ENCODE data around the gene TSC2.

Gene TSC2

GRCh38 chr16:2070576-2071453 lies 23.0 kb downstream of the TSC2 start:
- DNase-seq (ENCODE audit: low read depth), result no peak

DNA sequence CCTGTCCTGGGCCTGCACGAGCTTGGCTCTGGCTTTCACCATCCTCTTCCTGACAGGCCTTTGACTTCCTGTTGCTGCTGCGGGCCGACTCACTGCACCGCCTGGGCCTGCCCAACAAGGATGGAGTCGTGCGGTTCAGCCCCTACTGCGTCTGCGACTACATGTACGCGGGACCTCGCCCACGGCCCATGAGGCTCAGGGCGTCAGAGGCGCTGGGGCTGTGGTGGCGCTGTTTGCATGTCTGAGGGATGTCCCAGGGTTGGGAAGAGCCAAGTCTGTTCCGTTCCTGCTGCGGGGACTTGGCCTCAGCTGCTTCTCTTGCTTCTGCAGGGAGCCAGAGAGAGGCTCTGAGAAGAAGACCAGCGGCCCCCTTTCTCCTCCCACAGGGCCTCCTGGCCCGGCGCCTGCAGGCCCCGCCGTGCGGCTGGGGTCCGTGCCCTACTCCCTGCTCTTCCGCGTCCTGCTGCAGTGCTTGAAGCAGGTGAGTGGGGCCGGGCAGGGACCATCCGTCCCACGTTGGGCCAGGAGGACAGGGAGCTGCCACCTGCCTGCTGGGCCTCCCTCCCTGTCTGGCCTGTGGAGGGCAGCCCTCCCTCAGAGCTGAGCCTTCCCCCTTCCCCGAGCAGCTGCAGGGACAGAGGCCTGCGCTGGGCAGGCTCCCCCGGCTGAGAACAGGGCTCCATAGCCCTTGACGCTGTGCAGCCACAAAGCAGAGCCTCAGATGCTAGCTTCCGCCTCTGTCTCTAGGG lies 23.8 kb downstream of the TSC2 start:
- DNase-seq (ENCODE audit: low read depth), result no peak

DNA sequence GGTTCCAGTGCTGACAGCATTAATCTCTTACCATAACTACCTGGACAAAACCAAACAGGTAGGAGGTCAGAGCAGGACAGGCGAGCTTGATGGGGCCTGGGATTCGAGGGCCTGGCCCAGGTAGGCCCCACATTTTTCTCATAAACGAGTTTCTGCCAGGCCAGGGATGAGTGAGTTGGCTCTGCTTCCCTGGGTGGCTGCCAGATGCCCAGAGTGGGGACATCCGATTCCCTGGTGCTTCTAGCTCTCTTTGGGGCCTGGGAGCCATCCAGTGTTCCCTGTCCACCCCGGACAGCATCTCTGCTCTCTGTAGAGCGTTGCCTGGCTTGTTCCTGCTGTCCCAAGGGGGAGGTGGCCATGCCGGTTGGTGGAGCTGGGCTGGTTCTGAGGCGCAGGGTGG lies 25.1 kb downstream of the TSC2 start:
- DNase-seq (ENCODE audit: low read depth), result no peak

GRCh38 chr16:2074071-2074470 lies 26.3 kb downstream of the TSC2 start:
- DNase-seq (ENCODE audit: low read depth), result no peak

DNA sequence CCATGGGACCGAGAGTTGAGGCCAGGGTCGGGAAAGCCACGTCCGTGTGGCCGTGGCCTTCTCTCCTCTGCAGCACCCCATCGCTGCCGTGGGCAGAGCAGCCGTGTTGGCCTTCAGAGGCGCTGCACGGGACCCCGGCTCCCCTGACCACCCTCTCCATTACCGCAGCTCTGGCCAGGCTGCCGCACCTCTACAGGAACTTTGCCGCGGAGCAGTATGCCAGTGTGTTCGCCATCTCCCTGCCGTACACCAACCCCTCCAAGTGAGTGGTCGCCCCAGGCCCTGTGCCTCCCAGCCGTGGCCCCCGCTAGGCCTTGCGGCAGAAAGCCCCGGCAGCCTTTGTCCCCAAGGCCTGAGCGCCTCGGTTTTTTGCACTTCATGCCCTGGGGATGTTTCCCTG lies 27.8 kb downstream of the TSC2 start:
- DNase-seq (ENCODE audit: low read depth), result no peak

DNA sequence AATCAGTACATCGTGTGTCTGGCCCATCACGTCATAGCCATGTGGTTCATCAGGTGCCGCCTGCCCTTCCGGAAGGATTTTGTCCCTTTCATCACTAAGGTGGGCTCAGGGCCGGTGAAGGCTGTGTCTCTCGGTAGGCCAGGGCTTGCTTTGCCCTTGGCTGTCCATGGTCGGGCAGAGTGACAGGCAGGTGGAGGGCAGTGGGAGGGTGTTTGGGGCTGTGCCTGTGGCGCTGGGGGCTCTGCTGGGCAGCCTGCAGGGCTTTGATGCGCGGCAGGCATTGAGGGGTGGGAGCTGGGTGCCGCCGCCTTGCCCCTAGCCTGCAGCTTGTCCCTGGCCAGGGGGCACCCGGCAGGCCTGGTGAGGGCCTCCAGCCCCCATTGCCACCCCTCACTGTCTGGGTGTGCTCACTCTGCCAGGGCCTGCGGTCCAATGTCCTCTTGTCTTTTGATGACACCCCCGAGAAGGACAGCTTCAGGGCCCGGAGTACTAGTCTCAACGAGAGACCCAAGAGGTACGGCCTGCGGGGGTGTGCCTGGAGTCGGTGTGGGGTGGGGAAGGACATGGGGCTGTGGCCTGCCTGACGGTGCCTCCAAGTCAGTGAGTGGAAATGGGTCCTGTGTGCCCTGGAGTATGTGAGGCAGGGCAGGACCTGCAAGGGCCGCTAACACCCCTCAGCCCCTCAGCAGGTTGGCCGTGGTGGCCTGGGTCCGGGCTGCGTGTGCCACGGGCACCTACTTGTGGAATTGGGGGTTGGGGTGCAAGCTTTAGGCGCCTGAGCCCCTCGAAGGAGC lies 28.5 kb downstream of the TSC2 start:
- DNase-seq (ENCODE audit: low read depth), result no peak

- DNase-seq (ENCODE audit: low read depth), result no peak
Observed at GRCh38 chr16:2077016-2077415, 29.2 kb downstream of the TSC2 start.

GRCh38 chr16:2077696-2078095 lies 29.9 kb downstream of the TSC2 start:
- DNase-seq (ENCODE audit: low read depth), result no peak

GRCh38 chr16:2078096-2078495 lies 30.3 kb downstream of the TSC2 start:
- no peak for DNase-seq (ENCODE audit: low read depth)

- DNase-seq (ENCODE audit: low read depth), result no peak
Observed at GRCh38 chr16:2078691-2079090, 30.9 kb downstream of the TSC2 start.

- DNase-seq (ENCODE audit: low read depth), result no peak
Observed at GRCh38 chr16:2079311-2079800, 31.6 kb downstream of the TSC2 start.

- no peak for DNase-seq (ENCODE audit: low read depth)
Observed at GRCh38 chr16:2079991-2080390, 32.2 kb downstream of the TSC2 start.

DNA sequence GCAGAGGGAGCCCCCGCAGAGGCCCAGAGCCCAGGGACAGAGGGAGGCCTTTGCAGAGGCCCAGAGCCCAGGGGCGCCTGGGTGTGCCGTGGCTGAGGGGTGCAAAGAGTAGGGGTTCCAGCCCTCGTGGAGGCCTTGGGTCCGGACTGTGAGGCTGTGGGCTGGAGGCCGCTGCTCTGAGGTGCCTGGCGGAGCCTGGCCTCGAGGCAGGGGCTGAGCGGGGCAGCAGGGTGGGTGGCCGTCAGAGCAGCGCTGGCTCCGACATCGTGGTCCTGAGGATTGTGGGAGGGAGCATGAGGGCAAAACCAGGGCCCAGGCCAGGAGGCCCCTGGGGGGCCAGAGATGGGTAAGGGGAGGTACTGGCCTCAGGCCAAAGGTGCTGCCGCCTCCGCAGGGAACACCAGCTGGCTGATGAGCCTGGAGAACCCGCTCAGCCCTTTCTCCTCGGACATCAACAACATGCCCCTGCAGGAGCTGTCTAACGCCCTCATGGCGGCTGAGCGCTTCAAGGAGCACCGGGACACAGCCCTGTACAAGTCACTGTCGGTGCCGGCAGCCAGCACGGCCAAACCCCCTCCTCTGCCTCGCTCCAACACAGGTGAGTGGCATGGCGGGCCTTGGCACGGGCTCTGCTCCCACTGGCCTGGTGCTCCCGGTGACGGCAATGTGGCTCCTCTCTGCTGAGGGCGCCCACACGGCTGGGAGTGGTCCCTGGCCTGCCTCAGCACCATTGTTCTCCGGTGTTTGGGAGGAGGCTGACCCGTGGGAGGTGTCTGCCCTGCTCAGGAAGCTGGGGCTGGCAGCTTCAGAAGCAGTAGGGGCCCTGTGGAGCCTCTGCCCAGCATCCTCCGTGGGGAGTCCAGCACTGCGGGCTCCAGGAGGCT lies 33.7 kb downstream of the TSC2 start:
- DNase-seq (ENCODE audit: low read depth), result no peak

GRCh38 chr16:2082171-2082982 lies 34.6 kb downstream of the TSC2 start:
- no peak for DNase-seq (ENCODE audit: low read depth)

DNA sequence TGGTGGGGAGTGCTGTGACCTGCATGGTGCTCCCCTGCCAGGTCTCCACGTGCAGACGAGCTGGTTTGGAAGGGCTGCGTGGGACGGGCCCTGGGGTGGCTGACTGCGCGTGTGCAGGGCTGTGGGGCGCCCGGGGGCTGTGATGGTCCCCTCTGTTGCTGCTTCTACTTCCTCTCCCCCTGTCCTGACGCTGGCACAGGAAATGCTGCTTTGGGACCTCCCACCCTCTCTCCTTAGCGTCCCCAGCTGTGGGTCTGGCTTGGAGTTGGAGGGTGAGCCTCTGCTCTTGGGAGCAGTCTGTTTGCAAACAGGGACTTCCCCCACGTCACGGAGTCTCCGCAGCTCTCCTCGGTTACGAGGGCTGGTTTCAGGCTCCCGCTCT lies 35.2 kb downstream of the TSC2 start:
- no peak for DNase-seq (ENCODE audit: low read depth)

DNA sequence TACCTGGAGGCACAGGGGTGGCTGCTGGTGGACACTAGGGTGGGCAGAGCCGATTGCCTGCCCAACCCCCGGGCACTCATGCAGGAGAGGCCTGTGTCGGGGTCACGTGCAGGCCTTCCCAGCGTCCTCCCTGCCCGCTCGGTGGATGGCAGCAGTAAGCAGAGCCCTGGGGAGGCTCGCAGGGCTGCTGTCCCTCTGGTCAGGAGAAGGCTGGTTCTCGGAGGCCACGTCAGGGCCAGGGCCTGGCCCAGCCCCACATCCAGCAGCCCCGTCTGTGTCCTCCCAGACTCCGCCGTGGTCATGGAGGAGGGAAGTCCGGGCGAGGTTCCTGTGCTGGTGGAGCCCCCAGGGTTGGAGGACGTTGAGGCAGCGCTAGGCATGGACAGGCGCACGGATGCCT lies 35.6 kb downstream of the TSC2 start:
- DNase-seq (ENCODE audit: low read depth), result no peak

DNA sequence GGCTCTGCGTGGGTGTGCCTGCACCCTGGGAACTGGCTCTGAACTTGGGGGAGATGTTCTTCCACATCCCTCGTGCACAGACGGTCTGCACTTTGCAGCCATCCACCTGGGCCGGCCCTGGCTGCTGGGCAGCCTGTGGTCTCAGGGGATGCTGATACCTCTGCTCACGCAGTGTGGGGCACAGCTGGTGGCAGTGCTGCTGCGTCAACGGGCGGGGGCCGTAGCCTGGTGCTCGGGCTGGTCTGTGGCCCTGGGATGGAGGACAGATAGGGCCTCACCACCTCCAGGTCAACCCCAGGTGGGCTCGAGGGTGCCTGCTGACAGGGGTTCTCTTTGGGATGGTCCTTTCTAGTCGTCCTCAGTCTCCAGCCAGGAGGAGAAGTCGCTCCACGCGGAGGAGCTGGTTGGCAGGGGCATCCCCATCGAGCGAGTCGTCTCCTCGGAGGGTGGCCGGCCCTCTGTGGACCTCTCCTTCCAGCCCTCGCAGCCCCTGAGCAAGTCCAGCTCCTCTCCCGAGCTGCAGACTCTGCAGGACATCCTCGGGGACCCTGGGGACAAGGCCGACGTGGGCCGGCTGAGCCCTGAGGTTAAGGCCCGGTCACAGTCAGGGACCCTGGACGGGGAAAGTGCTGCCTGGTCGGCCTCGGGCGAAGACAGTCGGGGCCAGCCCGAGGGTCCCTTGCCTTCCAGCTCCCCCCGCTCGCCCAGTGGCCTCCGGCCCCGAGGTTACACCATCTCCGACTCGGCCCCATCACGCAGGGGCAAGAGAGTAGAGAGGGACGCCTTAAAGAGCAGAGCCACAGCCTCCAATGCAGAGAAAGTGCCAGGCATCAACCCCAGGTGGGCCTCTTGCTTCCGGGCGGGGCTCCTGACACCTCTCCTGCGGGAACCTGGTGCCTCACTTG lies 36.3 kb downstream of the TSC2 start:
- no peak for DNase-seq (ENCODE audit: low read depth)

- DNase-seq (ENCODE audit: low read depth), result no peak
Observed at GRCh38 chr16:2084895-2085625, 37.3 kb downstream of the TSC2 start.

DNA sequence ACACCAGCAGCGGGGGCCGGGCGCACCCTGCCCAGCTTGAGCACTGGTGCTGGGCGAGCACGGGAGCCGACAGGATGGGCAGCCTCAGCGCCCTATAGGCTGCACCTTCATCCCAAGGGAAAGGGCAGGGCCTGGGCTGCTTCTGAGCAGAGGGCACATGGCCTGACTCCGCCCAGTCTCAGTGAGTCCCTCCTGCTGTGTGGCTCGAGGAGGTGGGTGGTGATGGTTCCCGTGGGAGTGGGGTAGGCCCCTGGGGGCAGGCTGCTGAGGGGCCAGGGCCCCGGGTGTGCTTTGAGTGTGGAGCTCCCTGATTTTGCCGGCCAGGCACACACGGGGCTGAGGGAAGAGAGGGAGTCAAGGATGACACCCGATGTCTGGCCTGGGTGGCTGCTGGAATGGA lies 37.9 kb downstream of the TSC2 start:
- DNase-seq (ENCODE audit: low read depth), result no peak

Data from stimulated activated CD8-positive, alpha-beta memory T cell treated with anti-CD3 and anti-CD28 coated beads, Interleukin-4, amount 100 ng/mL, for 24 hours (primary cell).